PC-9 (cell line): ENCODE results near the gene PLAC1.

Source experiments
- CTCF ChIP-seq: fragments of 200-600 bp; sonication (generic); conservative IDR thresholded peaks from 2 replicates; pipeline ENCODE4 v1.6.1; 2017; ENCODE audit warnings: mixed run types, antibody characterized with exemption, mild to moderate bottlenecking, moderate library complexity
- EZH2 ChIP-seq: fragments of 200-600 bp; sonication (generic); IDR thresholded peaks from 2 replicates; pipeline ENCODE4 v1.8.0; 2017; ENCODE audit warnings: antibody characterized with exemption, low read depth

- TF ChIP-seq CTCF = no peak
- no peak for TF ChIP-seq EZH2
These were observed 131.9 kb downstream of the PLAC1 start for GRCh38 chrX:134526399-134526798.
